ENCODE measurements around the gene DCAF5. TPM values are rescaled to one million over a fixed set of nuclear protein-coding genes. Genes with fewer than 3 reads are reported as not detected.

DCAF5 gene
- total and polyA plus RNA-seq, 4 experiments from 2014 or later, result 54.4 to 75.7 (median 71.4) TPM

DNA sequence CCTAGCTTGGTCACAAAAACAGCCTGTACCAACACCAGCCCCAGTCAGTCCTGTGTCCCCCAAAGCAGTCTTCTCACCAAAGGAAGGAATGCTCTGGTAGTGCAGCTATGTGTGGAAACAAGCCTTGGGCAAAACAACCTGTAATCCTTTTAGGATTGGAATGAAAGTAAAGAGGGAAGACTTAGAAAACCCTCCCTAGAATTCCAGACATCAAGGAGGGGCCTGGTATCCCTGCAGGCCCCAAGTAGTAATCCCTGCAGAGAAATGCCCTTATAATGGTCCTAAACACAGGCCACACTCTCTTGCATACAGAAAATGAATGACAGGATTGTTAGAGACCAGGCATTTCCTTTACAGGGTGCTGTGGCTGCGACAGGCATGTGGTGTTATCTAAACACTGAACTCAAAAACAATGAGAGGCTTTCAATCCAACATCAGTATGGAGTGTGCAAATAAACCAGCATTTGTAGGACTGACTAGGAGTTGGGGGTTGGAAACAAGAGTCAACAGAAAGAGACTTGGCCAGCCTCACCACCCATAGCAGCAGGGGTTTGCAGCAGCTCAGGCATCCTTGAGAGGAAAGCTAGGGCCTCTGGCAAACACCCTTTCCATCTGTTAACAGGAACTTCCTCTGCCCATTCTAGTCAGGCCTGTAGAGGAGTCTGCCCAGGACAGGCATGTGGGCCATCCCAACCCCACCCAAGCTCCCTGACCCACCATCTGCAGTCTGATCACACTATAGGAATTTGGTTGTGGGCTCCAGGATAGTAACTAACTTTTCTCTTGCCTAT is 59.1 kb downstream of the DCAF5 start:
- Histone ChIP-seq H3K4me3 (ENCODE audit: low read length in 2 of 2) (no peak overlapping the region), H3K9me3 (ENCODE audit: control insufficient read depth in 1 of 2, low read length in 2 of 2) (no peaks in the 10 kb centered on the region), H3K4me1 (ENCODE audit: insufficient read depth, low read length) (no peaks in the 10 kb centered on the region), H3K36me3 (ENCODE audit: insufficient read depth, low read length) (peaks cover 28% of the 10 kb centered on the region), H3K27ac (ENCODE audit: low read depth, low read length) (no peak overlapping the region), H3K27me3 (ENCODE audit: insufficient read depth, low read length) (no peaks in the 10 kb centered on the region)
- Mint-ChIP-seq H3K27ac (peak overlapping the region in 4 of 7 donors; percentile 37 to 83 (median 75)), H3K4me3 (no peak overlapping the region), H3K4me1 (peaks cover 7 to 18% (median 11%) of the 10 kb centered on the region in 4 donors), H3K36me3 (peaks cover 31 to 56% of the 10 kb centered on the region in 2 donors), H3K9me3 (no peaks in the 10 kb centered on the region), H3K27me3 (no peaks in the 10 kb centered on the region)
- intact Hi-C loops (cut with micrococcal nuclease), result no loop called here
- DNase-seq, result no peak
- ChIA-PET POLR2A (ENCODE audit: partially characterized antibody) (no interaction called here), CTCF (ENCODE audit: partially characterized antibody) (interaction anchor here (1.0 to 1.2 kb wide), 5 partner anchors 13 to 183 kb away, joined by 3 to 8 read pairs (median 3); no protein-coding TSS in a partner anchor)

- Histone ChIP-seq H3K4me1 (ENCODE audit: insufficient read depth, low read length) (no peaks in the 10 kb centered on the region), H3K36me3 (ENCODE audit: insufficient read depth, low read length) (peaks cover 33% of the 10 kb centered on the region), H3K4me3 (ENCODE audit: low read length in 2 of 2) (no peak overlapping the region), H3K9me3 (ENCODE audit: control insufficient read depth in 1 of 2, low read length in 2 of 2) (no peaks in the 10 kb centered on the region), H3K27me3 (ENCODE audit: insufficient read depth, low read length) (no peaks in the 10 kb centered on the region), H3K27ac (ENCODE audit: low read depth, low read length) (no peak overlapping the region)
- no peak for DNase-seq
- no peaks in the 10 kb centered on the region for H3K27me3 Mint-ChIP-seq
- CTCF ChIA-PET (ENCODE audit: partially characterized antibody), result interaction anchor here (1.0 to 1.2 kb wide), 5 partner anchors 14 to 229 kb away, joined by 3 to 8 read pairs (median 3); no protein-coding TSS in a partner anchor
- H3K36me3 Mint-ChIP-seq, result peaks cover 33 to 61% of the 10 kb centered on the region in 2 donors
- POLR2A ChIA-PET (ENCODE audit: partially characterized antibody), result no interaction called here
- intact Hi-C loops (cut with micrococcal nuclease), result no loop called here
- no peaks in the 10 kb centered on the region for H3K9me3 Mint-ChIP-seq
- H3K4me3 Mint-ChIP-seq, result no peak overlapping the region
- H3K4me1 Mint-ChIP-seq, result peaks cover 4 to 14% (median 9%) of the 10 kb centered on the region in 4 donors
- H3K27ac Mint-ChIP-seq, result peak overlapping the region in 2 of 7 donors; percentile 2 to 73
Measured at GRCh38 chr14:69092840-69093422, 60.0 kb downstream of the DCAF5 start.

DNA sequence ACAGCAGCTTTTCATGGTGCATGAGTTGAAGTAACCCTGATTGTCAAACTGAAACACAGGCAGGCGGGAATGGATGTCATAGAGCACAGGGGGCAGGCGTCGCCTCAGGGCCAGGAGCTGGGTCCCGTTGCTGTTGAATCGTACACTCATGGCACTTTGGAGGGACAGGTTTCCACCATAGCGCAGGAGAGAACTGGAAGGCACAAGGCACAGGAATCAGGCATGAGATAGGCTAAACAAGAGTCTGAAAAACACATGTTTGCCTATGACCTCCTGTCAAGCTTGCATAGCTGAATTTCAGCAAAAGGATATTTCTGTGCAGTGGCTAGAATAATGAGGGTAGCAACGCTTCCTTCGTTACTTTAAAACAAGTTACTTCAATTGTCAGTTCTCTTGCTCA is 61.2 kb downstream of the DCAF5 start:
- Mint-ChIP-seq H3K36me3 (peaks cover 33 to 66% of the 10 kb centered on the region in 2 donors), H3K4me1 (peaks cover 4 to 14% (median 8%) of the 10 kb centered on the region in 4 donors), H3K27me3 (no peaks in the 10 kb centered on the region), H3K27ac (peak overlapping the region in 2 of 7 donors; percentile 23 to 46), H3K4me3 (no peak overlapping the region), H3K9me3 (no peaks in the 10 kb centered on the region)
- Histone ChIP-seq H3K36me3 (ENCODE audit: insufficient read depth, low read length) (peaks cover 34% of the 10 kb centered on the region), H3K4me3 (ENCODE audit: low read length in 2 of 2) (no peak overlapping the region), H3K4me1 (ENCODE audit: insufficient read depth, low read length) (no peaks in the 10 kb centered on the region), H3K9me3 (ENCODE audit: control insufficient read depth in 1 of 2, low read length in 2 of 2) (no peaks in the 10 kb centered on the region), H3K27ac (ENCODE audit: low read depth, low read length) (no peak overlapping the region), H3K27me3 (ENCODE audit: insufficient read depth, low read length) (no peaks in the 10 kb centered on the region)
- no peak for DNase-seq
- intact Hi-C loops (cut with micrococcal nuclease), result no loop called here
- CTCF ChIA-PET (ENCODE audit: partially characterized antibody), result interaction anchor here (0.9 to 2.2 kb wide), 7 partner anchors 11 to 228 kb away, joined by 3 to 8 read pairs (median 3); no protein-coding TSS in a partner anchor
- POLR2A ChIA-PET (ENCODE audit: partially characterized antibody), result no interaction called here

DNA sequence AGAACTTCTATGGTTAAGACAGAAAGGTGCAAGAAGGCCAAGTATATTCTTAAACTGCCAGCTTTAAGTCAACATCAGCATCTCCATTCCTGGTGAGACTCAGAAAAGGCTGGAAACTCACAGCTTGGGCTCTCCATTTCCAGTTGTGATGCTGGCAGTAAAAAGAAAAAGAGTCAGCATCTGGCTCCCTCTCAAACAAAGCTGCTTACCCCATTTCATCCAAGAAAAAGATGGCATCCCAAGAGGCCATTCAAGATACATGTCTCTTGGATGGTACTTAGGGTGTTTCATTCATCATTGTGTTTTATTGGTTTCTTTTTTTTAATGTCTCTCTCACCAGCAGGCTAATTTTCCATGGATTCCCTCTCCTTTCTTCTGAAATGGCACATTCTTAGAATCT is 61.9 kb downstream of the DCAF5 start:
- CTCF ChIA-PET (ENCODE audit: partially characterized antibody), result interaction anchor here (0.9 to 2.9 kb wide), 11 partner anchors 11 to 228 kb away, joined by 3 to 15 read pairs (median 5); no protein-coding TSS in a partner anchor
- H3K9me3 ChIP-seq (ENCODE audit: control insufficient read depth in 1 of 2, low read length in 2 of 2), result no peaks in the 10 kb centered on the region
- POLR2A ChIA-PET (ENCODE audit: partially characterized antibody), result no interaction called here
- no peak overlapping the region for H3K4me3 ChIP-seq (ENCODE audit: low read length in 2 of 2)
- H3K4me1 Mint-ChIP-seq, result peaks cover 4 to 13% (median 7%) of the 10 kb centered on the region in 4 donors
- peaks cover 39% of the 10 kb centered on the region for H3K36me3 ChIP-seq (ENCODE audit: insufficient read depth, low read length)
- no peaks in the 10 kb centered on the region for H3K4me1 ChIP-seq (ENCODE audit: insufficient read depth, low read length)
- peak overlapping the region in 2 of 7 donors; percentile 23 to 32 for H3K27ac Mint-ChIP-seq
- no peaks in the 10 kb centered on the region for H3K27me3 Mint-ChIP-seq
- H3K27me3 ChIP-seq (ENCODE audit: insufficient read depth, low read length), result no peaks in the 10 kb centered on the region
- intact Hi-C loops (cut with micrococcal nuclease), result no loop called here
- peaks cover 32 to 61% of the 10 kb centered on the region in 2 donors for H3K36me3 Mint-ChIP-seq
- no peak for DNase-seq
- H3K27ac ChIP-seq (ENCODE audit: low read depth, low read length), result no peak overlapping the region
- H3K9me3 Mint-ChIP-seq, result no peaks in the 10 kb centered on the region
- H3K4me3 Mint-ChIP-seq, result no peak overlapping the region

GRCh38 chr14:69090187-69090789 is 62.6 kb downstream of the DCAF5 start:
- Histone ChIP-seq H3K4me1 (ENCODE audit: insufficient read depth, low read length) (no peaks in the 10 kb centered on the region), H3K4me3 (ENCODE audit: low read length in 2 of 2) (no peak overlapping the region), H3K36me3 (ENCODE audit: insufficient read depth, low read length) (peaks cover 39% of the 10 kb centered on the region), H3K27me3 (ENCODE audit: insufficient read depth, low read length) (no peaks in the 10 kb centered on the region), H3K9me3 (ENCODE audit: control insufficient read depth in 1 of 2, low read length in 2 of 2) (no peaks in the 10 kb centered on the region), H3K27ac (ENCODE audit: low read depth, low read length) (no peak overlapping the region)
- intact Hi-C loops (cut with micrococcal nuclease), result loop anchor here (1.0 kb wide), 3 partner anchors 112 to 227 kb away; no protein-coding TSS in a partner anchor
- peaks cover 31 to 59% of the 10 kb centered on the region in 2 donors for H3K36me3 Mint-ChIP-seq
- DNase-seq, result peak in 4 of 5 donors; percentile 22 to 32 (median 27)
- POLR2A ChIA-PET (ENCODE audit: partially characterized antibody), result no interaction called here
- no peaks in the 10 kb centered on the region for H3K9me3 Mint-ChIP-seq
- H3K4me1 Mint-ChIP-seq, result peaks cover 4 to 10% (median 6%) of the 10 kb centered on the region in 4 donors
- H3K27me3 Mint-ChIP-seq, result no peaks in the 10 kb centered on the region
- no peak overlapping the region for H3K27ac Mint-ChIP-seq
- CTCF ChIA-PET (ENCODE audit: partially characterized antibody), result interaction anchor here (0.8 to 3.0 kb wide), 15 partner anchors 10 to 228 kb away, joined by 3 to 15 read pairs (median 4); no protein-coding TSS in a partner anchor
- H3K4me3 Mint-ChIP-seq, result no peak overlapping the region

DNA sequence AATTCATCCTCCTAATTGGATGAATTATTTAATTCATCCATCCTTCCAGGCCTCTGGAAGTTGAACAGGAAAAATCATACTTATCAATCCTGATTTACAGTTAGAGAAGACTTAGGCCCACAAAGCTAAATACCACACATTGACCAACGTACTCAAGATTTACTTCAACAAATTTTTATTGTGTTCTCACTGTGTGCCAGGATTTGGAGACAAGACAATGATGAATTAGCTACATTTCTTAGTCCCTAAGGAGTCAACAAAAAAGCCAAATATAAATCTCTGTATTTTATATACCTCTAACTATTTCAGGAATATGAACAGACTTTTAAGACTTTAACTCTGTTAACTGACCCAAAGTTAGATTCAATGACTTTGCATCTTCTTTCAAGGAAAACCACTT is 63.9 kb downstream of the DCAF5 start:
- H3K4me3 Mint-ChIP-seq, result no peak overlapping the region
- no peaks in the 10 kb centered on the region for H3K27me3 ChIP-seq (ENCODE audit: insufficient read depth, low read length)
- H3K27ac Mint-ChIP-seq, result peak overlapping the region in 1 of 7 donors; percentile 24

More for the DNA sequence above, 63.9 kb downstream of the DCAF5 start:
- H3K27ac ChIP-seq (ENCODE audit: low read depth, low read length), result no peak overlapping the region
- no peaks in the 10 kb centered on the region for H3K27me3 Mint-ChIP-seq
- ChIA-PET CTCF (ENCODE audit: partially characterized antibody) (interaction anchor here (0.6 to 3.0 kb wide), 4 partner anchors 176 to 1145 kb away, joined by 3 to 15 read pairs (median 12); no protein-coding TSS in a partner anchor), POLR2A (ENCODE audit: partially characterized antibody) (interaction anchor here (1.5 kb wide), 1 partner anchor 111 kb away, joined by 3 read pairs; no protein-coding TSS in a partner anchor)
- DNase-seq, result no peak
- no peaks in the 10 kb centered on the region for H3K9me3 Mint-ChIP-seq
- peaks cover 42% of the 10 kb centered on the region for H3K36me3 ChIP-seq (ENCODE audit: insufficient read depth, low read length)
- H3K4me3 ChIP-seq (ENCODE audit: low read length in 2 of 2), result no peak overlapping the region
- H3K4me1 Mint-ChIP-seq, result peaks cover 0 to 3% (median under 1%) of the 10 kb centered on the region in 4 donors
- intact Hi-C loops (cut with micrococcal nuclease), result no loop called here
- no peaks in the 10 kb centered on the region for H3K4me1 ChIP-seq (ENCODE audit: insufficient read depth, low read length)
- no peaks in the 10 kb centered on the region for H3K9me3 ChIP-seq (ENCODE audit: control insufficient read depth in 1 of 2, low read length in 2 of 2)
- peaks cover 43 to 62% of the 10 kb centered on the region in 2 donors for H3K36me3 Mint-ChIP-seq
